ENCODE data around the gene IFI27L2.

Gene IFI27L2

GRCh38 chr14:94153750-94154342 lies 24.4 kb upstream of the IFI27L2 start:
- in situ Hi-C loops (cut with MboI; ENCODE audit: low sequenced_read_pairs): no loop called here

GRCh38 chr14:94152676-94153075 lies 23.3 kb upstream of the IFI27L2 start:
- in situ Hi-C loops (cut with MboI; ENCODE audit: low sequenced_read_pairs): no loop called here

- in situ Hi-C loops (cut with MboI; ENCODE audit: low sequenced_read_pairs): no loop called here
These were observed 16.6 kb upstream of the IFI27L2 start for GRCh38 chr14:94145902-94146527.

- in situ Hi-C loops (cut with MboI; ENCODE audit: low sequenced_read_pairs): no loop called here
These were observed 15.4 kb upstream of the IFI27L2 start for GRCh38 chr14:94144765-94145164.

- in situ Hi-C loops (cut with MboI; ENCODE audit: low sequenced_read_pairs): no loop called here
These were observed 14.3 kb upstream of the IFI27L2 start for GRCh38 chr14:94143711-94144110.

- in situ Hi-C loops (cut with MboI; ENCODE audit: low sequenced_read_pairs): no loop called here
These were observed 13.8 kb upstream of the IFI27L2 start for GRCh38 chr14:94143239-94143638.

- in situ Hi-C loops (cut with MboI; ENCODE audit: low sequenced_read_pairs): no loop called here
These were observed 13.4 kb upstream of the IFI27L2 start for GRCh38 chr14:94142836-94143235.

- in situ Hi-C loops (cut with MboI; ENCODE audit: low sequenced_read_pairs): no loop called here
These were observed 12.8 kb upstream of the IFI27L2 start for GRCh38 chr14:94142247-94142646.

- in situ Hi-C loops (cut with MboI; ENCODE audit: low sequenced_read_pairs): no loop called here
These were observed 10.0 kb upstream of the IFI27L2 start for GRCh38 chr14:94139421-94139820.

GRCh38 chr14:94139006-94139405 lies 9.6 kb upstream of the IFI27L2 start:
- in situ Hi-C loops (cut with MboI; ENCODE audit: low sequenced_read_pairs): no loop called here

- in situ Hi-C loops (cut with MboI; ENCODE audit: low sequenced_read_pairs): no loop called here
These were observed 8.8 kb upstream of the IFI27L2 start for GRCh38 chr14:94138251-94138650.

- in situ Hi-C loops (cut with MboI; ENCODE audit: low sequenced_read_pairs): no loop called here
These were observed 7.3 kb upstream of the IFI27L2 start for GRCh38 chr14:94136575-94137331.

- in situ Hi-C loops (cut with MboI; ENCODE audit: low sequenced_read_pairs): no loop called here
These were observed 6.1 kb upstream of the IFI27L2 start for GRCh38 chr14:94135476-94135875.

GRCh38 chr14:94132285-94132887 lies 3.0 kb upstream of the IFI27L2 start:
- in situ Hi-C loops (cut with MboI; ENCODE audit: low sequenced_read_pairs): no loop called here

GRCh38 chr14:94129758-94130414 lies 482 bp upstream of the IFI27L2 start:
- in situ Hi-C loops (cut with MboI; ENCODE audit: low sequenced_read_pairs): no loop called here

- in situ Hi-C loops (cut with MboI; ENCODE audit: low sequenced_read_pairs): no loop called here
These were observed 1.1 kb downstream of the IFI27L2 start for GRCh38 chr14:94128216-94128839.

GRCh38 chr14:94127330-94127729 lies 2.1 kb downstream of the IFI27L2 start:
- in situ Hi-C loops (cut with MboI; ENCODE audit: low sequenced_read_pairs): no loop called here

GRCh38 chr14:94126800-94127199 lies 2.6 kb downstream of the IFI27L2 start:
- in situ Hi-C loops (cut with MboI; ENCODE audit: low sequenced_read_pairs): no loop called here

GRCh38 chr14:94126419-94126677 lies 3.1 kb downstream of the IFI27L2 start:
- in situ Hi-C loops (cut with MboI; ENCODE audit: low sequenced_read_pairs): no loop called here

GRCh38 chr14:94125659-94126418 lies 3.6 kb downstream of the IFI27L2 start:
- in situ Hi-C loops (cut with MboI; ENCODE audit: low sequenced_read_pairs): no loop called here

All from HL-60/S4 treated with phorbol 12-myristate 13-acetate at 8.2 ng/mL for 4 days and 3 days (cell line).